B cell (primary cell): ENCODE measurements around the gene TAF5L. TPM values are rescaled to one million over a fixed set of nuclear protein-coding genes. Genes with fewer than 3 reads are reported as not detected.

Source experiments
- ATAC-seq: fragments of 200-7000 bp; cut with Tn5 transposase; one replicate; pipeline ENCODE4 v1.10.0; 2021; ENCODE audit warnings: low read depth, mild to moderate bottlenecking, moderate number of reproducible peaks, moderate library complexity
- CTCF ChIA-PET: fragments of 350-600 bp; sonication (Branson Sonifier 250); formaldehyde crosslinking; loops from one replicate; lab custom pipeline; 2021; ENCODE audit warnings: antibody characterized with exemption, inconsistent platforms; lab: Charles Lee
- POLR2A ChIA-PET: fragments of 350-600 bp; sonication (Branson Sonifier 250); formaldehyde crosslinking; loops from one replicate; lab custom pipeline; 2021; ENCODE audit warnings: antibody characterized with exemption; lab: Charles Lee
- DNase-seq: peaks from one replicate; pipeline ENCODE4 v3.0.0; 2013
- H2AFZ ChIP-seq: 2 replicates; pipeline ENCODE4 v1.6.1; 2012; ENCODE audit warnings: mild to moderate bottlenecking, low read depth, low read length; ENCODE audit not compliant: insufficient read depth, poor library complexity, severe bottlenecking
- H3K27ac ChIP-seq, 2 donors: 1 replicate in 1 of 2; 2 replicates in 1 of 2; pipeline ENCODE4 v1.5.1; 2012 to 2013; ENCODE audit warnings: low read length in 2 of 2, mild to moderate bottlenecking in 2 of 2, moderate library complexity in 1 of 2
- H3K27me3 ChIP-seq, 4 experiments: fragments of 200-600 bp in 1 of 4; sonication (generic) in 1 of 4; replicated peaks in 1 of 4; 1 replicate in 2 of 4; 2 replicates in 2 of 4; pipeline versions ENCODE4 v1.6.1 to v1.7.0; 2013 to 2016; ENCODE audit warnings: low read length in 3 of 4, mild to moderate bottlenecking in 2 of 4, mixed read lengths in 1 of 4, moderate library complexity in 1 of 4; ENCODE audit not compliant: insufficient read depth in 4 of 4, control insufficient read depth in 3 of 4; ENCODE audit errors: control extremely low read depth in 1 of 4
- H3K36me3 ChIP-seq, 2 experiments: replicated peaks in 1 of 2; 1 replicate in 1 of 2; 2 replicates in 1 of 2; pipeline versions ENCODE4 v1.6.1 to v1.7.1; 2013; ENCODE audit warnings: low read length in 1 of 2; ENCODE audit not compliant: insufficient read depth in 2 of 2, control insufficient read depth in 1 of 2; ENCODE audit errors: control extremely low read depth in 1 of 2, extremely low read depth in 1 of 2
- H3K4me1 ChIP-seq, 2 donors: fragments of 200-600 bp in 1 of 2; sonication (generic) in 1 of 2; 1 replicate in 1 of 2; 2 replicates in 1 of 2; pipeline versions ENCODE4 v1.5.1 to v1.6.1; 2013 to 2017; ENCODE audit warnings: low read length in 2 of 2; ENCODE audit not compliant: control insufficient read depth in 2 of 2, insufficient read depth in 2 of 2
- H3K4me2 ChIP-seq: replicated peaks from 2 replicates; pipeline ENCODE3; 2012; ENCODE audit warnings: mild to moderate bottlenecking, low read depth, low read length; ENCODE audit not compliant: poor library complexity, severe bottlenecking
- H3K4me3 ChIP-seq, 5 experiments: fragments of 200-600 bp in 1 of 5; sonication (generic) in 1 of 5; 1 replicate in 3 of 5; 2 replicates in 2 of 5; pipeline versions ENCODE4 v1.5.1 to v1.7.0; 2011 to 2016; ENCODE audit warnings: low read length in 4 of 5, mild to moderate bottlenecking in 4 of 5, low read depth in 2 of 5, control low read depth in 1 of 5, moderate library complexity in 1 of 5; ENCODE audit not compliant: insufficient read depth in 1 of 5; ENCODE audit errors: control extremely low read depth in 1 of 5, extremely low read depth in 1 of 5
- H3K79me2 ChIP-seq: fragments of 200-600 bp; sonication (generic); one replicate; pipeline ENCODE4 v1.6.0; 2016; ENCODE audit warnings: low read length; ENCODE audit not compliant: control insufficient read depth, insufficient read depth
- H3K9ac ChIP-seq: fragments of 200-600 bp; sonication (generic); 2 replicates; pipeline ENCODE4 v1.6.1; 2017; ENCODE audit warnings: mild to moderate bottlenecking, low read length, moderate library complexity
- H3K9me3 ChIP-seq, 3 donors: one replicate each; pipeline versions ENCODE4 v1.6.1 to v1.7.1; 2013; ENCODE audit warnings: low read length in 2 of 3; ENCODE audit not compliant: control insufficient read depth in 2 of 3, insufficient read depth in 1 of 3; ENCODE audit errors: control extremely low read depth in 1 of 3
- H4K20me1 ChIP-seq: 2 replicates; pipeline ENCODE4 v1.6.0; 2012; ENCODE audit warnings: mild to moderate bottlenecking, low read length; ENCODE audit not compliant: insufficient read depth, control insufficient read depth, poor library complexity, severe bottlenecking
- H3K27ac Mint-ChIP-seq: one replicate; pipeline ENCODE4 v1.8.0; 2021; ENCODE audit warnings: mixed read lengths
- H3K27me3 Mint-ChIP-seq: one replicate; pipeline ENCODE4 v1.8.0; 2021; ENCODE audit warnings: mixed read lengths
- H3K4me1 Mint-ChIP-seq: one replicate; pipeline ENCODE4 v1.8.0; 2021; ENCODE audit warnings: mixed read lengths
- H3K4me3 Mint-ChIP-seq: one replicate; pipeline ENCODE4 v1.8.0; 2021; ENCODE audit warnings: mixed read lengths
- H3K9me3 Mint-ChIP-seq: one replicate; pipeline ENCODE4 v1.8.0; 2022; ENCODE audit warnings: mixed read lengths; ENCODE audit not compliant: insufficient read depth
- EZH2 ChIP-seq: IDR thresholded peaks from 2 replicates; pipeline ENCODE4 v1.6.1; 2012; ENCODE audit warnings: borderline replicate concordance, low read depth, mild to moderate bottlenecking, moderate library complexity, low read length; ENCODE audit not compliant: insufficient read depth, poor library complexity, severe bottlenecking
- WGBS: methylation state at CpG from one replicate; pipeline ENCODE4 v1.1.5; 2013; ENCODE audit warnings: missing lambda C conversion rate; ENCODE audit not compliant: insufficient coverage; 5-methylcytosine and 5-hydroxymethylcytosine counted together
- intact Hi-C: fragments of 100-400 bp; cut with micrococcal nuclease; formaldehyde crosslinking; loops from one replicate; pipeline ENCODE4 v1.10.0; 2022
- polyA plus RNA-seq: library from polyadenylated mRNA; depleted of rRNA; stranded (reverse); fragments of >200 nt; gene quantifications from 2 replicates; pipeline ENCODE4 v1.2.3, GENCODE V29; 2012
- total RNA-seq, 2 donors: library from RNA; stranded (reverse); fragments of 120-200 nt in 1 of 2; gene quantifications; 1 replicate in 1 of 2; 2 replicates in 1 of 2; pipeline versions ENCODE4 v1.2.3 to v1.2.4, GENCODE V29; 2013 to 2022
- TF ChIP-seq, protein P1 (sequence below): fragments of 200-600 bp; IDR thresholded peaks from one replicate; pipeline ENCODE4 v1.8.0; 2022; ENCODE audit warnings: antibody characterized with exemption, mild to moderate bottlenecking

The TAF5L gene
- total and polyA plus RNA-seq, 2 donors (not counting 1 experiment from before 2014, with no cell fraction given), result 15.7 to 24.0 TPM

DNA sequence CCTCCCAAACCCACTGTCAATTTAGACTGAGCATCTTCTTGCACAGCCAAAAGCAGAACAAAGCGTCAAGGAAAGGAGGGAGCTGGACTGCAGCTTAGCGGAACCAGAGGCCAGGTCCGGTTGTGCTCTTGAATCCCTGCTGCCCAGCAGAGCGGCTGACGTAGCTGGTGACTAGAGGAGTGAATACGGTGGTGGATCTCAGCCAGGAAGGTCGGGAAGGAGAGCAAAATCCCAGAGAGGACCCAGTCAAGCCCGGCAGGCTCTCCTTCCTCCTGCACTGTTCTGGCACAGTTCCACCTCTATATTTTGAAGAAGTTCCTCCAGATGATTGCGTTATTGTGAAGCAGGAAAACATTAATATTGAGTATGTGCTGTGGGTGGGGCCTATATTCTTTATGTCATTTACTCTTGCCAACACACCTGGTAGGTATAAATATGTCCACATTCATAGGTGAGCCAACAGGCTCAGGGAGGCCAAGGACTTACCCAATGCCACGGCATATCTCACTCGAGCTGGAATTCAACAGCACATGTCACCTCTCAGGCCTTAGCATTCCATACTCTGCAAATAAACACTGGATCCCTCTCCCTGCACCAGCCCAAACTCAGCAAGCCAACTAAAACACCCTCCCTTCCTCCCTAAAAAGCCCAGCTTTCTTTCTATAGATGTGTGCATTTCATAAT, 43.8 kb downstream of the TAF5L start:
- Histone ChIP-seq H3K79me2 (no peaks in the 10 kb centered on the region), H3K4me1 (peaks cover 10 to 11% of the 10 kb centered on the region in 2 donors), H3K27me3 (no peaks in the 10 kb centered on the region), H2AFZ (no peak overlapping the region), H4K20me1 (no peaks in the 10 kb centered on the region), H3K4me2 (no peak overlapping the region), H3K9ac (no peak overlapping the region), H3K27ac (no peak overlapping the region), H3K9me3 (no peaks in the 10 kb centered on the region), H3K36me3 (no peaks in the 10 kb centered on the region), H3K4me3 (no peak overlapping the region)
- Mint-ChIP-seq H3K4me1 (peaks cover 12% of the 10 kb centered on the region), H3K9me3 (no peaks in the 10 kb centered on the region), H3K4me3 (no peak overlapping the region), H3K27ac (no peak overlapping the region), H3K27me3 (no peaks in the 10 kb centered on the region)
- no peak for TF ChIP-seq EZH2
- TF ChIP-seq, protein P1, sequence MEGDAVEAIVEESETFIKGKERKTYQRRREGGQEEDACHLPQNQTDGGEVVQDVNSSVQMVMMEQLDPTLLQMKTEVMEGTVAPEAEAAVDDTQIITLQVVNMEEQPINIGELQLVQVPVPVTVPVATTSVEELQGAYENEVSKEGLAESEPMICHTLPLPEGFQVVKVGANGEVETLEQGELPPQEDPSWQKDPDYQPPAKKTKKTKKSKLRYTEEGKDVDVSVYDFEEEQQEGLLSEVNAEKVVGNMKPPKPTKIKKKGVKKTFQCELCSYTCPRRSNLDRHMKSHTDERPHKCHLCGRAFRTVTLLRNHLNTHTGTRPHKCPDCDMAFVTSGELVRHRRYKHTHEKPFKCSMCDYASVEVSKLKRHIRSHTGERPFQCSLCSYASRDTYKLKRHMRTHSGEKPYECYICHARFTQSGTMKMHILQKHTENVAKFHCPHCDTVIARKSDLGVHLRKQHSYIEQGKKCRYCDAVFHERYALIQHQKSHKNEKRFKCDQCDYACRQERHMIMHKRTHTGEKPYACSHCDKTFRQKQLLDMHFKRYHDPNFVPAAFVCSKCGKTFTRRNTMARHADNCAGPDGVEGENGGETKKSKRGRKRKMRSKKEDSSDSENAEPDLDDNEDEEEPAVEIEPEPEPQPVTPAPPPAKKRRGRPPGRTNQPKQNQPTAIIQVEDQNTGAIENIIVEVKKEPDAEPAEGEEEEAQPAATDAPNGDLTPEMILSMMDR, result no peak
- ChIA-PET POLR2A (no interaction called here), CTCF (no interaction called here)
- ATAC-seq (no peak), DNase-seq (no peak)
- intact Hi-C loops, result no loop called here
- 98% methylated on average over 8 of the region's 11 CpGs for WGBS

DNA sequence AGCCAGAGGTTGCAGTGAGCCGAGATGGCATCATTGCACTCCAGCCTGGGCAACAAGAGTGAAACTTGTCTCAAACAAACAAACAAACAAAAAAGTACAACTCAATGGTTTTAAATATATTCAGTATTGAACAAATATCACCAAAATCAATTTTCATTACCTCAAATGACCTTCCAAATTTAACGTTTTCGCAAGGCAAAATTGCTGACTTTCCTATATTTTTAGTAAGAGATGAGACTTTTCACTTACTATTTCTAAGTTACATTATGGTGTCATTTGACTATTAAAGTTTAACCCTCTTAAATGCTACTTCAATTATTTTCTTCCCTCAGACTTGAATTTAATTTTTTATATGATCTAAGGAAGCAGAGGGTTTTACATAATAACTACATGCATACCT, 44.4 kb downstream of the TAF5L start:
- no peaks in the 10 kb centered on the region for H3K79me2 ChIP-seq

More for the DNA sequence above, 44.4 kb downstream of the TAF5L start:
- Mint-ChIP-seq H3K9me3 (no peaks in the 10 kb centered on the region), H3K27ac (no peak overlapping the region), H3K4me1 (peaks cover 12% of the 10 kb centered on the region), H3K27me3 (no peaks in the 10 kb centered on the region), H3K4me3 (no peak overlapping the region)
- intact Hi-C loops, result no loop called here
- Histone ChIP-seq H2AFZ (no peak overlapping the region), H3K4me3 (no peak overlapping the region), H4K20me1 (no peaks in the 10 kb centered on the region), H3K9me3 (no peaks in the 10 kb centered on the region), H3K9ac (no peak overlapping the region), H3K4me2 (no peak overlapping the region), H3K27ac (no peak overlapping the region), H3K27me3 (no peaks in the 10 kb centered on the region), H3K4me1 (peaks cover 10 to 11% of the 10 kb centered on the region in 2 donors), H3K36me3 (no peaks in the 10 kb centered on the region)
- ChIA-PET CTCF (no interaction called here), POLR2A (no interaction called here)
- no CpG with 5 or more reads among the region's 3 CpGs for WGBS
- ATAC-seq (no peak), DNase-seq (no peak)
- TF ChIP-seq, protein P1, result no peak
- no peak for TF ChIP-seq EZH2
